NCI-H82 (cell line): ENCODE data around the gene TRAF3.

Source experiments
- DNase-seq: peaks from one replicate; lab custom pipeline; 2025; lab: John Stamatoyannopoulos, UW

TRAF3 gene

DNA sequence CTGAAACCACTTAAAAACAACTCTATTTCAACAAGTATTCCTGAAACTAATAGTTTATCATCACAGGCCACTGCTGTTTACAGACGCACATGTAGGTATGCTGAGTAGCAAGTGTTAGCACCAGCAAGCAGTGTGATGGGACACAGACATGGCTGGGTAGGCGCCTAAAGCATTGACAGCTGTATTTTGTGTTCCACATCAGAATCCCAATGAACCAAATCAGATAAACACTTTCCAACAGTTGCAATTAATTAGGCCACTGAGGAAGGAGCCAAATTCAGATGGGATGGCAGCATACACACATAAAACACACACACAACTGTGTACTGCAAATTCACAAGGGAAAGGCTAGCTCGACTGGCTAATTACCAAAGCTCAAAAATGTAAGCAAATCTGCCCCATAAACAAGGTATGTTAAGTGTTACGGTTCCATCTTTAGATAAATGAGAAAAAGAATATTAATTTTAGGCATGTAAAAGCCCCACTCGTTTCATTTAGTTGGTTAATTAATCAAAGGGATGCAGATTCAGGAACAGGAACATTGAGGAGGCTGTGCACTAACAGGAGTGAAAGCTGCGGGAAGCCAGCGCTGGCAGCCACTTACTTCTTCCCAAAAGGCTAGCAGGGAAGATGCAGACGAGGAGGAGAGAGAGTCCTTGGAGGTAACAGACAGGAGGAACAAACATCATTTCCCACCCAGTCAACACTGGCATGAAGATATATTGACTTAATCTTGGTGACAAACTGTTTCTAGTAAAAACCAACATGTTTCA is 178.6 kb downstream of the TRAF3 start:
- no peak for DNase-seq

DNA sequence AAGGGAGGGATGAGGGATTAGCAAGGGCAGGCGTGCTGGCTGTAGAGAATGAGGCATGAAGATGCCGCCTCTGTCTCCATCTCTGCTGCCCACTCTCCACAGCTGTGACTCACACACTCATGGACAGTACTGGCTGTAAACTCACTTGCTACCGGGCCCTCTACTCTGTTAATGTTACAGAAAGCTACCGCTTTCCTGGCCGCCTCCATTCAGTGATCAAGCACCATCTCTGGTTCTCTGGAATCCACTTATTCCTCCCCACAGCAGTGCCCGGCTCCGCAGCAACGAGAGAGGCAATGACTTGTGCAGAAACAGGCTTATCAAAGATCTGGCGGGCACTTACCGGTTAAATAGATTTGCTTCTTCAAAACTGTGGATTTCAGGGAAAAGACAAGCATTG is 180.0 kb downstream of the TRAF3 start:
- DNase-seq = no peak

DNA sequence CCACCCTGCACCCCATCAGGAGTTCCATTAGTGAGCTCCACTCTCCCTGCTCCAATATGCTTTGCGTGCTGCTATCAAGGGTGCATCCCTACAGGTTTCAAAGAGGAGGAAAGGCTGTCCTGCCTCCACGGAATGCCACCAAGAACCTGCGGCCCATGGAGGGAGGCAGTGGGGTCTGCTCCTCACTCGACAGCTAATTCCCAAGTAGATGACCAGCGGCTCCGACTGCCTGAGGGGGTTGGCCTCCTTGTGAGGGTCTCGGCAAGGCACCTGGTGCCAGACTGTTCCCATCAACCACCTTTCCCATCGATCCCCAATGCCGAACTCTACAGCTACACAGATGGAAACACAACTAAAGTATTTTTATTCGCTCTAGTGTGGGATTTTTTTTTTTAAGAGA is 181.2 kb downstream of the TRAF3 start:
- DNase-seq = no peak
